ENCODE results near the gene LRRC49. TPM values are rescaled to one million over a fixed set of nuclear protein-coding genes. Genes with fewer than 3 reads are reported as not detected.

LRRC49 gene
- total RNA-seq, 1 experiment from 2014 or later: 9.2 TPM

- TF ChIP-seq EZH2 (IDR thresholded peaks at IDR 0.05; ENCODE audit: borderline replicate concordance, low read depth, low read length, poor library complexity, severe bottlenecking) (no peak), CTCF (conservative IDR thresholded peaks at IDR 0.05; ENCODE audit: low read depth, low read length) (no peak)
- H3K4me3 ChIP-seq (ENCODE audit: low read depth, low read length, poor library complexity, severe bottlenecking): no peak overlapping the region
- no peaks in the 10 kb centered on the region for H3K9me3 ChIP-seq (ENCODE audit: low read depth, low read length, poor library complexity, severe bottlenecking)
- no peaks in the 10 kb centered on the region for H3K27me3 ChIP-seq (replicated peaks; ENCODE audit: insufficient read depth, low read depth, low read length, poor library complexity)
- BruUV-seq (replicated peaks): no TSS peak
- ChIA-PET CTCF (no interaction called here), POLR2A (ENCODE audit: low non-redundant PET) (no interaction called here)
- H3K4me1 ChIP-seq (ENCODE audit: insufficient read depth, low read length, poor library complexity, severe bottlenecking): peaks cover 12% of the 10 kb centered on the region
- no peak overlapping the region for H3K27ac ChIP-seq (ENCODE audit: low read depth, low read length, poor library complexity, severe bottlenecking)
- DNase-seq (ENCODE audit: low spot score): no peak
- intact Hi-C loops (cut with micrococcal nuclease; ENCODE audit: unreplicated experiment): no loop called here
- H3K36me3 ChIP-seq (ENCODE audit: insufficient read depth, low read length, poor library complexity, severe bottlenecking): no peaks in the 10 kb centered on the region
Measured at GRCh38 chr15:71049706-71050422, 157.2 kb downstream of the LRRC49 start.

- Histone ChIP-seq H3K36me3 (ENCODE audit: insufficient read depth, low read length, poor library complexity, severe bottlenecking) (no peaks in the 10 kb centered on the region), H3K4me3 (ENCODE audit: low read depth, low read length, poor library complexity, severe bottlenecking) (no peak overlapping the region), H3K27me3 (replicated peaks; ENCODE audit: insufficient read depth, low read depth, low read length, poor library complexity) (no peaks in the 10 kb centered on the region), H3K9me3 (ENCODE audit: low read depth, low read length, poor library complexity, severe bottlenecking) (no peaks in the 10 kb centered on the region), H3K27ac (ENCODE audit: low read depth, low read length, poor library complexity, severe bottlenecking) (no peak overlapping the region), H3K4me1 (ENCODE audit: insufficient read depth, low read length, poor library complexity, severe bottlenecking) (peaks cover 15% of the 10 kb centered on the region)
- intact Hi-C loops (cut with micrococcal nuclease; ENCODE audit: unreplicated experiment): no loop called here
- ChIA-PET CTCF (no interaction called here), POLR2A (ENCODE audit: low non-redundant PET) (no interaction called here)
- DNase-seq (ENCODE audit: low spot score): no peak
- BruUV-seq (replicated peaks): no TSS peak
- TF ChIP-seq CTCF (conservative IDR thresholded peaks at IDR 0.05; ENCODE audit: low read depth, low read length) (no peak), EZH2 (IDR thresholded peaks at IDR 0.05; ENCODE audit: borderline replicate concordance, low read depth, low read length, poor library complexity, severe bottlenecking) (no peak)
Measured at GRCh38 chr15:71050461-71050860, 157.8 kb downstream of the LRRC49 start.

- Histone ChIP-seq H3K36me3 (ENCODE audit: insufficient read depth, low read length, poor library complexity, severe bottlenecking) (no peaks in the 10 kb centered on the region), H3K27me3 (replicated peaks; ENCODE audit: insufficient read depth, low read depth, low read length, poor library complexity) (no peaks in the 10 kb centered on the region), H3K4me1 (ENCODE audit: insufficient read depth, low read length, poor library complexity, severe bottlenecking) (peaks cover 18% of the 10 kb centered on the region), H3K9me3 (ENCODE audit: low read depth, low read length, poor library complexity, severe bottlenecking) (no peaks in the 10 kb centered on the region), H3K27ac (ENCODE audit: low read depth, low read length, poor library complexity, severe bottlenecking) (no peak overlapping the region), H3K4me3 (ENCODE audit: low read depth, low read length, poor library complexity, severe bottlenecking) (no peak overlapping the region)
- DNase-seq (ENCODE audit: low spot score): no peak
- intact Hi-C loops (cut with micrococcal nuclease; ENCODE audit: unreplicated experiment): no loop called here
- ChIA-PET CTCF (interaction anchor here (0.7 kb wide), 1 partner anchor 10 kb away, joined by 3 read pairs; no protein-coding TSS in a partner anchor), POLR2A (ENCODE audit: low non-redundant PET) (no interaction called here)
- no TSS peak for BruUV-seq (replicated peaks)
- no peak for TF ChIP-seq EZH2 (IDR thresholded peaks at IDR 0.05; ENCODE audit: borderline replicate concordance, low read depth, low read length, poor library complexity, severe bottlenecking)
- no peak for TF ChIP-seq CTCF (conservative IDR thresholded peaks at IDR 0.05; ENCODE audit: low read depth, low read length)
Measured at GRCh38 chr15:71051539-71051938, 158.9 kb downstream of the LRRC49 start.
